ENCODE results near the gene MRPL49. TPM values are rescaled to one million over a fixed set of nuclear protein-coding genes. Genes with fewer than 3 reads are reported as not detected.

The MRPL49 gene
- total and polyA plus RNA-seq, 2 donors (not counting 3 experiments of a cell fraction or from before 2014, with no cell fraction given), result 49.7 to 90.4 TPM

- no peak overlapping the region for H3K4me2 ChIP-seq (ENCODE audit: insufficient read depth, low read length)
Observed at GRCh38 chr11:65072631-65072966, 49.5 kb upstream of the MRPL49 start.

More at GRCh38 chr11:65072631-65072966, 49.5 kb upstream of the MRPL49 start:
- dilution Hi-C loops (cut with MboI; ENCODE audit: extremely low pct_ligation_motif_present, low sequenced_read_pairs) (no loop called here), intact Hi-C loops (cut with micrococcal nuclease) (no loop called here)
- Histone ChIP-seq H3K27ac (ENCODE audit: insufficient read depth, low read depth, low read length) (no peak overlapping the region), H3K36me3 (ENCODE audit: control insufficient read depth in 2 of 2, extremely low read depth in 1 of 2, insufficient read depth in 2 of 2, low read length in 2 of 2) (no peaks in the 10 kb centered on the region), H3K79me2 (ENCODE audit: control insufficient read depth, insufficient read depth, low read length) (no peaks in the 10 kb centered on the region), H4K20me1 (replicated peaks; ENCODE audit: control insufficient read depth, extremely low read depth, insufficient read depth, low read length) (no peaks in the 10 kb centered on the region), H3K4me3 (replicated peaks in 1 of 3; ENCODE audit: insufficient read depth in 1 of 3, low read depth in 1 of 3, low read length in 3 of 3) (no peak overlapping the region), H3K9me1 (replicated peaks; ENCODE audit: control insufficient read depth, extremely low read depth, insufficient read depth, low read length) (no peaks in the 10 kb centered on the region), H2AFZ (ENCODE audit: low read depth, low read length) (no peak overlapping the region), H3K9ac (replicated peaks; ENCODE audit: extremely low read depth, insufficient read depth, low read length) (no peak overlapping the region), H3K4me1 (ENCODE audit: control insufficient read depth, extremely low read depth, insufficient read depth, low read length) (no peaks in the 10 kb centered on the region), H3K27me3 (ENCODE audit: control insufficient read depth in 2 of 2, insufficient read depth in 2 of 2, low read length in 2 of 2) (no peaks in the 10 kb centered on the region), H3K9me3 (replicated peaks; ENCODE audit: control insufficient read depth, insufficient read depth, low read length) (no peaks in the 10 kb centered on the region)
- BruUV-seq (replicated peaks), result no TSS peak
- no peak for FAIRE-seq
- POLR2A ChIA-PET, result interaction anchor here (0.6 to 0.7 kb wide), 2 partner anchors 14 to 189 kb away, joined by 3 to 4 read pairs; partner anchors contain the start of genes NAALADL1 and POLA2
- no peak for DNase-seq (ENCODE audit: low read depth, low spot score)
- CTCF ChIA-PET, result interaction anchor here (0.6 kb wide), 1 partner anchor 8 kb away, joined by 3 read pairs; no protein-coding TSS in a partner anchor
- TF ChIP-seq EZH2 (IDR thresholded peaks at IDR 0.05; ENCODE audit: borderline replicate concordance, low read depth, low read length, severe bottlenecking), result no peak
- TF ChIP-seq, protein P1, sequence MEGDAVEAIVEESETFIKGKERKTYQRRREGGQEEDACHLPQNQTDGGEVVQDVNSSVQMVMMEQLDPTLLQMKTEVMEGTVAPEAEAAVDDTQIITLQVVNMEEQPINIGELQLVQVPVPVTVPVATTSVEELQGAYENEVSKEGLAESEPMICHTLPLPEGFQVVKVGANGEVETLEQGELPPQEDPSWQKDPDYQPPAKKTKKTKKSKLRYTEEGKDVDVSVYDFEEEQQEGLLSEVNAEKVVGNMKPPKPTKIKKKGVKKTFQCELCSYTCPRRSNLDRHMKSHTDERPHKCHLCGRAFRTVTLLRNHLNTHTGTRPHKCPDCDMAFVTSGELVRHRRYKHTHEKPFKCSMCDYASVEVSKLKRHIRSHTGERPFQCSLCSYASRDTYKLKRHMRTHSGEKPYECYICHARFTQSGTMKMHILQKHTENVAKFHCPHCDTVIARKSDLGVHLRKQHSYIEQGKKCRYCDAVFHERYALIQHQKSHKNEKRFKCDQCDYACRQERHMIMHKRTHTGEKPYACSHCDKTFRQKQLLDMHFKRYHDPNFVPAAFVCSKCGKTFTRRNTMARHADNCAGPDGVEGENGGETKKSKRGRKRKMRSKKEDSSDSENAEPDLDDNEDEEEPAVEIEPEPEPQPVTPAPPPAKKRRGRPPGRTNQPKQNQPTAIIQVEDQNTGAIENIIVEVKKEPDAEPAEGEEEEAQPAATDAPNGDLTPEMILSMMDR (IDR thresholded peaks at IDR 0.05; ENCODE audit: extremely low read depth in 1 of 2, insufficient read depth in 1 of 2, low read depth in 1 of 2, low read length in 2 of 2), result no peak
- TF ChIP-seq POLR2A (IDR thresholded peaks at IDR 0.05; ENCODE audit: low read depth, low read length), result no peak
- TF ChIP-seq MAX (IDR thresholded peaks at IDR 0.05; ENCODE audit: insufficient read depth, insufficient read length), result no peak
- no peak for TF ChIP-seq GATA2 (IDR thresholded peaks at IDR 0.05; ENCODE audit: insufficient read depth, insufficient read length, low read depth, low read length)
- no peak for TF ChIP-seq POLR2AphosphoS5 (IDR thresholded peaks at IDR 0.05; ENCODE audit: insufficient read depth, low read depth, low read length)
- no peak for TF ChIP-seq JUN (IDR thresholded peaks at IDR 0.05; ENCODE audit: borderline replicate concordance, insufficient read depth, insufficient read length, low read depth)
- TF ChIP-seq MYC (IDR thresholded peaks at IDR 0.05; ENCODE audit: low read depth, low read length), result no peak
